Esophagus muscularis mucosa (tissue), 4 donors: Measurements from ENCODE around the gene ZNF350.
"Not testable (repeated sequence)": the region's sequence is repeated elsewhere in the genome, so short reads cannot be mapped to it uniquely, and the experiment has no call there.

Experiments used
- EP300 ChIP-seq: sonication (generic); formaldehyde crosslinking; IDR thresholded peaks from one replicate; pipeline ENCODE4 v1.6.1; 2017; ENCODE audit warnings: antibody characterized with exemption
- POLR2A ChIP-seq: fragments of 450-650 bp; IDR thresholded peaks from one replicate; pipeline ENCODE4 v1.6.1; 2017; ENCODE audit warnings: antibody characterized with exemption, moderate library complexity, mild to moderate bottlenecking, low read depth
- POLR2AphosphoS5 ChIP-seq, 2 donors: sonication (generic); formaldehyde crosslinking; IDR thresholded peaks; one replicate each; pipeline ENCODE4 v1.6.1; 2017; ENCODE audit warnings: antibody characterized with exemption in 2 of 2
- TF ChIP-seq, protein P1 (sequence below), 3 experiments: fragments of 200-600 bp in 2 of 3; fragments of 450-650 bp in 1 of 3; sonication (generic) in 2 of 3; IDR thresholded peaks; one replicate each; pipeline ENCODE4 v1.5.1; 2017 to 2019; ENCODE audit warnings: antibody characterized with exemption in 3 of 3, mild to moderate bottlenecking in 2 of 3, moderate library complexity in 1 of 3

- TF ChIP-seq, protein P1, sequence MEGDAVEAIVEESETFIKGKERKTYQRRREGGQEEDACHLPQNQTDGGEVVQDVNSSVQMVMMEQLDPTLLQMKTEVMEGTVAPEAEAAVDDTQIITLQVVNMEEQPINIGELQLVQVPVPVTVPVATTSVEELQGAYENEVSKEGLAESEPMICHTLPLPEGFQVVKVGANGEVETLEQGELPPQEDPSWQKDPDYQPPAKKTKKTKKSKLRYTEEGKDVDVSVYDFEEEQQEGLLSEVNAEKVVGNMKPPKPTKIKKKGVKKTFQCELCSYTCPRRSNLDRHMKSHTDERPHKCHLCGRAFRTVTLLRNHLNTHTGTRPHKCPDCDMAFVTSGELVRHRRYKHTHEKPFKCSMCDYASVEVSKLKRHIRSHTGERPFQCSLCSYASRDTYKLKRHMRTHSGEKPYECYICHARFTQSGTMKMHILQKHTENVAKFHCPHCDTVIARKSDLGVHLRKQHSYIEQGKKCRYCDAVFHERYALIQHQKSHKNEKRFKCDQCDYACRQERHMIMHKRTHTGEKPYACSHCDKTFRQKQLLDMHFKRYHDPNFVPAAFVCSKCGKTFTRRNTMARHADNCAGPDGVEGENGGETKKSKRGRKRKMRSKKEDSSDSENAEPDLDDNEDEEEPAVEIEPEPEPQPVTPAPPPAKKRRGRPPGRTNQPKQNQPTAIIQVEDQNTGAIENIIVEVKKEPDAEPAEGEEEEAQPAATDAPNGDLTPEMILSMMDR (IDR thresholded peaks at IDR 0.05): not testable (repeated sequence)
- TF ChIP-seq POLR2AphosphoS5 (IDR thresholded peaks at IDR 0.05); POLR2A; EP300: not testable (repeated sequence)
Measured at GRCh38 chr19:52024478-52024877, 37.8 kb upstream of the ZNF350 start.
